DOHH2 (cell line): ENCODE data around the gene CCDC138.

Experiments used
- H3F3A ChIP-seq: fragments of 200-600 bp; sonication (generic), shearing (Covaris generic); 2 replicates; pipeline ENCODE4 v1.6.0; 2016; ENCODE audit warnings: antibody characterized with exemption, mild to moderate bottlenecking; ENCODE audit not compliant: control insufficient read depth, insufficient read depth
- H3K27ac ChIP-seq: fragments of 200-600 bp; sonication (generic); 2 replicates; pipeline ENCODE4 v1.5.1; 2014; ENCODE audit warnings: low read depth, mild to moderate bottlenecking, low read length, moderate library complexity
- H3K27me3 ChIP-seq: fragments of 200-600 bp; sonication (generic); 2 replicates; pipeline ENCODE4 v1.6.1; 2014; ENCODE audit warnings: mild to moderate bottlenecking, low read length, mixed read lengths; ENCODE audit not compliant: control insufficient read depth
- H3K36me3 ChIP-seq: fragments of 200-600 bp; sonication (generic); 2 replicates; pipeline ENCODE4 v1.6.1; 2014; ENCODE audit warnings: mild to moderate bottlenecking, low read length, moderate library complexity, mixed read lengths; ENCODE audit not compliant: control insufficient read depth
- H3K4me1 ChIP-seq: fragments of 200-600 bp; sonication (generic); 2 replicates; pipeline ENCODE4 v1.6.1; 2014; ENCODE audit warnings: mild to moderate bottlenecking, low read length, mixed read lengths; ENCODE audit not compliant: control insufficient read depth
- H3K4me2 ChIP-seq: fragments of 200-600 bp; sonication (generic); 2 replicates; pipeline ENCODE4 v1.6.0; 2014; ENCODE audit warnings: mild to moderate bottlenecking, low read length, moderate library complexity
- H3K4me3 ChIP-seq: fragments of 200-600 bp; sonication (generic); 2 replicates; pipeline ENCODE4 v1.5.1; 2014; ENCODE audit warnings: mild to moderate bottlenecking, low read length, mixed read lengths
- H3K79me2 ChIP-seq: fragments of 200-600 bp; sonication (generic); 2 replicates; pipeline ENCODE4 v1.6.1; 2014; ENCODE audit warnings: mild to moderate bottlenecking, low read length, mixed read lengths; ENCODE audit not compliant: control insufficient read depth
- H3K9me2 ChIP-seq: fragments of 200-600 bp; sonication (generic); replicated peaks from 2 replicates; pipeline ENCODE4 v1.6.1; 2014; ENCODE audit warnings: mild to moderate bottlenecking, low read length, mixed read lengths; ENCODE audit not compliant: control insufficient read depth
- H3K9me3 ChIP-seq: fragments of 200-600 bp; sonication (generic); 2 replicates; pipeline ENCODE4 v1.6.1; 2014; ENCODE audit warnings: antibody characterized with exemption, low read length, mixed read lengths; ENCODE audit not compliant: control insufficient read depth, insufficient read depth
- H4K20me1 ChIP-seq: fragments of 200-600 bp; sonication (generic); 2 replicates; pipeline ENCODE4 v1.6.0; 2014; ENCODE audit warnings: low read depth, mild to moderate bottlenecking, antibody characterized with exemption, low read length, moderate library complexity; ENCODE audit not compliant: control insufficient read depth, insufficient read depth
- CTCF ChIP-seq: fragments of 200-600 bp; sonication (generic); IDR thresholded peaks from one replicate; pipeline ENCODE4 v1.5.1; 2014; ENCODE audit warnings: antibody characterized with exemption, mild to moderate bottlenecking, low read depth, low read length; ENCODE audit not compliant: poor library complexity, severe bottlenecking
- EZH2phosphoT487 ChIP-seq: fragments of 200-600 bp; sonication (generic); IDR thresholded peaks from 2 replicates; pipeline ENCODE4 v1.6.1; 2017; ENCODE audit warnings: borderline replicate concordance, mild to moderate bottlenecking, antibody characterized with exemption, low read length, moderate library complexity, mixed read lengths

CCDC138 gene

GRCh38 chr2:108829578-108830310 lies 43.2 kb downstream of the CCDC138 start:
- TF ChIP-seq EZH2phosphoT487 (no peak), CTCF (no peak)
- Histone ChIP-seq H3K4me3 (no peak overlapping the region), H3K4me2 (no peak overlapping the region), H4K20me1 (no peaks in the 10 kb centered on the region), H3K27ac (no peak overlapping the region), H3K4me1 (no peaks in the 10 kb centered on the region), H3F3A (no peaks in the 10 kb centered on the region), H3K36me3 (peaks cover 26% of the 10 kb centered on the region), H3K27me3 (no peaks in the 10 kb centered on the region), H3K9me3 (no peaks in the 10 kb centered on the region), H3K9me2 (no peaks in the 10 kb centered on the region), H3K79me2 (no peaks in the 10 kb centered on the region)

- H3K36me3 ChIP-seq = peaks cover 28% of the 10 kb centered on the region
- H3K4me1 ChIP-seq = no peaks in the 10 kb centered on the region
- no peaks in the 10 kb centered on the region for H3K79me2 ChIP-seq
- H3K4me2 ChIP-seq = no peak overlapping the region
- peaks cover 14% of the 10 kb centered on the region; the same call in 1 of the 2 replicates for H3K9me3 ChIP-seq
- H3K4me3 ChIP-seq = no peak overlapping the region
- H3K27ac ChIP-seq = no peak overlapping the region
- H4K20me1 ChIP-seq = no peaks in the 10 kb centered on the region
- no peaks in the 10 kb centered on the region for H3K27me3 ChIP-seq
- TF ChIP-seq CTCF (no peak), EZH2phosphoT487 (no peak)
- 0 out of 2 replicates have a peak, but pooled peaks cover 1% of the 10 kb centered on the region for H3F3A ChIP-seq
- no peaks in the 10 kb centered on the region for H3K9me2 ChIP-seq
Measured at GRCh38 chr2:108833219-108833618, 46.6 kb downstream of the CCDC138 start.

- Histone ChIP-seq H4K20me1 (no peaks in the 10 kb centered on the region), H3K9me3 (peaks cover 14% of the 10 kb centered on the region; the same call in 1 of the 2 replicates), H3K36me3 (peaks cover 36% of the 10 kb centered on the region), H3K27me3 (no peaks in the 10 kb centered on the region), H3K79me2 (no peaks in the 10 kb centered on the region), H3K4me1 (no peaks in the 10 kb centered on the region), H3K4me3 (no peak overlapping the region), H3K4me2 (no peak overlapping the region), H3K9me2 (no peaks in the 10 kb centered on the region), H3F3A (0 out of 2 replicates have a peak, but pooled peaks cover 2% of the 10 kb centered on the region), H3K27ac (no peak overlapping the region)
- TF ChIP-seq CTCF = no peak
- no peak for TF ChIP-seq EZH2phosphoT487
Measured at GRCh38 chr2:108834620-108835019, 48.0 kb downstream of the CCDC138 start.
